Spleen (tissue), 7 donors: ENCODE measurements around the gene NOL11.

Experiments used
- CTCF ChIP-seq, 11 experiments: fragments of 200-600 bp in 7 of 11; fragments of 450-650 bp in 4 of 11; sonication (generic) in 4 of 11; IDR thresholded peaks in 8 of 11; conservative IDR thresholded peaks in 3 of 11; 1 replicate in 7 of 11; 2 replicates in 4 of 11; pipeline versions ENCODE4 v1.4.0 to v1.8.0; 2016 to 2021; ENCODE audit warnings: antibody characterized with exemption in 11 of 11, inconsistent platforms in 4 of 11, mild to moderate bottlenecking in 1 of 11
- POLR2A ChIP-seq, 3 donors: fragments of 450-650 bp; IDR thresholded peaks; one replicate each; pipeline ENCODE4 v1.5.1; 2017; ENCODE audit warnings: antibody characterized with exemption in 3 of 3, mild to moderate bottlenecking in 1 of 3
- POLR2AphosphoS5 ChIP-seq, 3 donors: sonication (generic); formaldehyde crosslinking; IDR thresholded peaks; one replicate each; pipeline ENCODE4 v1.5.1; 2017; ENCODE audit warnings: antibody characterized with exemption in 3 of 3
- donor health status: DM: no; HTN: no; CAD: no; lungs with moderate emphysema.
- donor health status: DM: no; HTN: no; CAD: no.
- donor health status: DM: no; HTN: no; CAD: no.

DNA sequence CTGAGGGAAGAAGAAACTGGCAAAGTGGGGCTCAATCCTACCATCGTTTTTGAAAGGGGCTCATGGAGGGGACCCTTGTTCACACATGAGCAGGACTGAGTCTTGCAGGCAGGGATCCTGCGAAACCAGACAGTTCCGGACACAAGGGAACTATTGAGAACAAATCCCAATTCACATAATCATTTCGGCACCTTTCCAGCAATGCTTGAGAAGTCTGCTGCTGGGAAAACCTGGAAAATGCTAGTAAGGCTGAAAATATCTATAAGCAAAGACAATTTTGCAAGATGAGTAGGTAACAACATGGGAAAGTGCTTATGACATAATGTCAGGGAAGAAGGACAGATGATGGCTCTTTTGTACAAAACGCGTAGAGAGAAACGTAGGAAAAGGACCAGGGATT, 55.5 kb downstream of the NOL11 start:
- TF ChIP-seq POLR2A (IDR thresholded peaks at IDR 0.05) = no peak
- TF ChIP-seq POLR2AphosphoS5 (IDR thresholded peaks at IDR 0.05) = no peak
- TF ChIP-seq CTCF (IDR thresholded peaks at IDR 0.05 in 8 of 11, conservative IDR thresholded peaks at IDR 0.05 in 3 of 11) = no peak
